Esophagus muscularis mucosa (tissue), 4 donors: ENCODE data around the gene ORC3. TPM values are rescaled to one million over a fixed set of nuclear protein-coding genes. Genes with fewer than 3 reads are reported as not detected.
"Not testable (repeated sequence)": the region's sequence is repeated elsewhere in the genome, so short reads cannot be mapped to it uniquely, and the experiment has no call there.

Source experiments
- DNase-seq: peaks from one replicate; pipeline ENCODE4 v3.0.0-alpha.2; 2017; ENCODE audit errors: extremely low spot score
- H3K27ac ChIP-seq, 4 donors: fragments of 200-600 bp; sonication (generic); replicated peaks in 1 of 4; 1 replicate in 3 of 4; 2 replicates in 1 of 4; pipeline ENCODE4 v1.5.1; 2016 to 2019; ENCODE audit warnings: mild to moderate bottlenecking in 1 of 4
- H3K27me3 ChIP-seq, 4 donors: fragments of 200-600 bp; sonication (generic); one replicate each; pipeline versions ENCODE4 v1.5.1 to v1.6.0; 2016 to 2019
- H3K36me3 ChIP-seq, 4 donors: fragments of 200-600 bp; sonication (generic); one replicate each; pipeline ENCODE4 v1.5.1; 2016 to 2019
- H3K4me1 ChIP-seq, 4 donors: fragments of 200-600 bp; sonication (generic); one replicate each; pipeline ENCODE4 v1.5.1; 2016 to 2019
- H3K4me3 ChIP-seq, 4 donors: fragments of 200-600 bp; sonication (generic); 1 replicate in 2 of 4; 2 replicates in 2 of 4; pipeline ENCODE4 v1.5.1; 2016 to 2019; ENCODE audit warnings: mild to moderate bottlenecking in 4 of 4, moderate library complexity in 1 of 4
- H3K9me3 ChIP-seq, 4 donors: fragments of 200-600 bp; sonication (generic); 1 replicate in 3 of 4; 2 replicates in 1 of 4; pipeline ENCODE4 v1.5.1; 2016 to 2019
- CTCF ChIP-seq, 3 experiments: fragments of 200-600 bp in 2 of 3; fragments of 450-650 bp in 1 of 3; sonication (generic) in 2 of 3; IDR thresholded peaks; one replicate each; pipeline ENCODE4 v1.5.1; 2017 to 2019; ENCODE audit warnings: antibody characterized with exemption in 3 of 3, mild to moderate bottlenecking in 2 of 3, moderate library complexity in 1 of 3
- EP300 ChIP-seq: sonication (generic); formaldehyde crosslinking; IDR thresholded peaks from one replicate; pipeline ENCODE4 v1.6.1; 2017; ENCODE audit warnings: antibody characterized with exemption
- POLR2A ChIP-seq: fragments of 450-650 bp; IDR thresholded peaks from one replicate; pipeline ENCODE4 v1.6.1; 2017; ENCODE audit warnings: antibody characterized with exemption, moderate library complexity, mild to moderate bottlenecking, low read depth
- POLR2AphosphoS5 ChIP-seq, 2 donors: sonication (generic); formaldehyde crosslinking; IDR thresholded peaks; one replicate each; pipeline ENCODE4 v1.6.1; 2017; ENCODE audit warnings: antibody characterized with exemption in 2 of 2
- WGBS: methylation state at CpG from one replicate; pipeline ENCODE4 v1.1.5; 2018; 5-methylcytosine and 5-hydroxymethylcytosine counted together
- intact Hi-C: fragments of 100-400 bp; cut with DNase I; formaldehyde crosslinking; loops from one replicate; pipeline ENCODE4 v1.15.1; 2023
- total RNA-seq, 4 donors: library from RNA; depleted of rRNA; stranded (reverse); fragments of >200 nt; gene quantifications; one replicate each; pipeline versions ENCODE4 v1.1.0 to v1.2.1, GENCODE V29; 2016

Gene ORC3
- total RNA-seq, 4 donors from 2014 or later = 9.9 to 18.7 (median 12.6) TPM

GRCh38 chr6:87682310-87682709, 92.4 kb downstream of the ORC3 start:
- H3K27ac ChIP-seq = no peak overlapping the region
- H3K27me3 ChIP-seq = no peaks in the 10 kb centered on the region
- H3K9me3 ChIP-seq = no peaks in the 10 kb centered on the region
- no peak overlapping the region for H3K4me3 ChIP-seq
- intact Hi-C loops = loop anchor here (10.0 kb wide), 1 partner anchor 88 kb away; the partner anchor contains the start of gene ORC3
- peaks cover 0 to 25% (median 17%) of the 10 kb centered on the region in 4 donors for H3K36me3 ChIP-seq
- TF ChIP-seq EP300 (no peak), CTCF (IDR thresholded peaks at IDR 0.05) (no peak), POLR2A (no peak), POLR2AphosphoS5 (IDR thresholded peaks at IDR 0.05) (no peak)
- peaks cover 15 to 56% (median 39%) of the 10 kb centered on the region in 4 donors for H3K4me1 ChIP-seq
- DNase-seq = no peak

- Histone ChIP-seq H3K4me1 (peaks cover 19 to 72% (median 55%) of the 10 kb centered on the region in 4 donors), H3K9me3 (no peaks in the 10 kb centered on the region), H3K27me3 (no peaks in the 10 kb centered on the region), H3K36me3 (peaks cover 0 to 13% (median 8%) of the 10 kb centered on the region in 4 donors), H3K4me3 (no peak overlapping the region), H3K27ac (no peak overlapping the region)
- intact Hi-C loops = loop anchor here (10.0 kb wide), 1 partner anchor 89 kb away; the partner anchor contains the start of gene ORC3
- 88% methylated on average over 3 of the region's 3 CpGs for WGBS
- no peak for DNase-seq
- TF ChIP-seq POLR2AphosphoS5 (IDR thresholded peaks at IDR 0.05) (no peak), CTCF (IDR thresholded peaks at IDR 0.05) (no peak), POLR2A (no peak), EP300 (no peak)
These were observed 94.0 kb downstream of the ORC3 start for GRCh38 chr6:87683890-87684289.

- Histone ChIP-seq H3K9me3 (no peaks in the 10 kb centered on the region), H3K4me1 (peaks cover 19 to 84% (median 66%) of the 10 kb centered on the region in 4 donors), H3K4me3 (no peak overlapping the region), H3K27me3 (no peaks in the 10 kb centered on the region), H3K36me3 (peaks cover 0 to 8% (median 3%) of the 10 kb centered on the region in 4 donors), H3K27ac (no peak overlapping the region)
- no peak for DNase-seq
- 100% methylated on average over 1 of the region's 1 CpG for WGBS
- TF ChIP-seq POLR2AphosphoS5 (IDR thresholded peaks at IDR 0.05) (no peak), EP300 (no peak), CTCF (IDR thresholded peaks at IDR 0.05) (no peak), POLR2A (no peak)
- intact Hi-C loops = loop anchor here (10.0 kb wide), 1 partner anchor 90 kb away; the partner anchor contains the start of gene ORC3
These were observed 95.1 kb downstream of the ORC3 start for GRCh38 chr6:87684895-87685654.

GRCh38 chr6:87686636-87687205, 96.8 kb downstream of the ORC3 start:
- not testable (repeated sequence) for H3K36me3 ChIP-seq, H3K9me3 ChIP-seq, H3K27ac ChIP-seq, H3K4me3 ChIP-seq, DNase-seq, H3K27me3 ChIP-seq
- H3K4me1 ChIP-seq = peaks cover 32 to 89% (median 78%) of the 10 kb centered on the region in 4 donors
- 79% methylated on average over 11 of the region's 11 CpGs for WGBS
- intact Hi-C loops = loop anchor here (10.0 kb wide), 1 partner anchor 92 kb away; the partner anchor contains the start of gene ORC3

- no peaks in the 10 kb centered on the region for H3K36me3 ChIP-seq
- no peaks in the 10 kb centered on the region for H3K9me3 ChIP-seq
- intact Hi-C loops = loop anchor here (10.0 kb wide), 1 partner anchor 92 kb away; the partner anchor contains the start of gene ORC3
- no peak overlapping the region for H3K27ac ChIP-seq
- WGBS = 40% methylated on average over 3 of the region's 3 CpGs
- TF ChIP-seq POLR2A = no peak
- H3K4me1 ChIP-seq = peaks cover 38 to 89% (median 79%) of the 10 kb centered on the region in 4 donors
- H3K4me3 ChIP-seq = no peak overlapping the region
- H3K27me3 ChIP-seq = no peaks in the 10 kb centered on the region
- DNase-seq = no peak
These were observed 97.4 kb downstream of the ORC3 start for GRCh38 chr6:87687296-87687695.

- not testable (repeated sequence) for DNase-seq, H3K9me3 ChIP-seq, H3K27me3 ChIP-seq, H3K36me3 ChIP-seq, H3K27ac ChIP-seq, H3K4me3 ChIP-seq
- H3K4me1 ChIP-seq = peaks cover 41 to 89% (median 81%) of the 10 kb centered on the region in 4 donors
- WGBS = 91% methylated on average over 9 of the region's 9 CpGs
- intact Hi-C loops = loop anchor here (10.0 kb wide), 1 partner anchor 93 kb away; the partner anchor contains the start of gene ORC3
These were observed 98.0 kb downstream of the ORC3 start for GRCh38 chr6:87687893-87688292.
